Sigmoid colon (tissue), 7 donors: ENCODE data around the gene FAM149B1. TPM values are rescaled to one million over a fixed set of nuclear protein-coding genes. Genes with fewer than 3 reads are reported as not detected.
"Not testable (repeated sequence)": the region's sequence is repeated elsewhere in the genome, so short reads cannot be mapped to it uniquely, and the experiment has no call there.

Experiments
- DNase-seq: peaks from one replicate; pipeline ENCODE4 v3.0.0-alpha.2; 2019
- H3K27ac ChIP-seq, 4 donors: fragments of 200-600 bp; sonication (generic); one replicate each; pipeline ENCODE4 v1.5.1; 2016 to 2019; ENCODE audit warnings: mild to moderate bottlenecking in 1 of 4
- H3K27me3 ChIP-seq, 3 donors: fragments of 200-600 bp; sonication (generic); one replicate each; pipeline ENCODE4 v1.5.1; 2019; ENCODE audit warnings: mild to moderate bottlenecking in 1 of 3
- H3K36me3 ChIP-seq, 4 donors: fragments of 200-600 bp; sonication (generic); one replicate each; pipeline ENCODE4 v1.5.1; 2016 to 2019
- H3K4me1 ChIP-seq, 4 donors: fragments of 200-600 bp; sonication (generic); one replicate each; pipeline ENCODE4 v1.5.1; 2017 to 2019
- H3K4me3 ChIP-seq, 4 donors: fragments of 200-600 bp; sonication (generic); one replicate each; pipeline ENCODE4 v1.5.1; 2017 to 2019; ENCODE audit warnings: mild to moderate bottlenecking in 2 of 4, moderate library complexity in 1 of 4
- H3K9me3 ChIP-seq, 4 donors: fragments of 200-600 bp in 3 of 4; sonication (generic) in 3 of 4; one replicate each; pipeline versions ENCODE4 v1.5.1 to v1.6.1; 2013 to 2019
- EP300 ChIP-seq, 4 donors: sonication (generic); formaldehyde crosslinking; IDR thresholded peaks; one replicate each; pipeline ENCODE4 v1.6.1; 2017; ENCODE audit warnings: antibody characterized with exemption in 4 of 4
- POLR2A ChIP-seq, 2 donors: fragments of 450-650 bp; IDR thresholded peaks; one replicate each; pipeline ENCODE4 v1.6.1; 2016; ENCODE audit warnings: antibody characterized with exemption in 2 of 2, mild to moderate bottlenecking in 2 of 2, moderate library complexity in 2 of 2
- POLR2AphosphoS5 ChIP-seq, 4 donors: sonication (generic); formaldehyde crosslinking; IDR thresholded peaks; one replicate each; pipeline ENCODE4 v1.6.1; 2017; ENCODE audit warnings: antibody characterized with exemption in 4 of 4
- WGBS, 2 donors: extraction: QIAGEN DNeasy Blood & Tissue Kit; methylation state at CpG; one replicate each; pipeline ENCODE4 v1.1.7; 2013; 5-methylcytosine and 5-hydroxymethylcytosine counted together
- intact Hi-C: fragments of 100-400 bp; cut with DNase I; formaldehyde crosslinking; loops from one replicate; pipeline ENCODE4 v1.15.1; 2023
- polyA plus RNA-seq, 3 donors: library from polyadenylated mRNA; stranded (reverse); fragments of 200-250 nt; gene quantifications; one replicate each; pipeline ENCODE4 v1.2.3, GENCODE V29; 2013
- total RNA-seq, 4 donors: library from RNA; depleted of rRNA; stranded (reverse); fragments of >200 nt; gene quantifications; one replicate each; pipeline ENCODE4 v1.1.0, GENCODE V29; 2016
- TF ChIP-seq, protein P1 (sequence below), 4 experiments: fragments of 450-650 bp in 3 of 4; fragments of 200-600 bp in 1 of 4; IDR thresholded peaks; one replicate each; pipeline ENCODE4 v1.5.1; 2016 to 2019; ENCODE audit warnings: antibody characterized with exemption in 4 of 4, mild to moderate bottlenecking in 3 of 4, moderate library complexity in 2 of 4
- donor health status: healthy with polysubstance abuse.
- donor health status: Bipolar disorder and iron deficiency.
- donor health status: healthy.

The FAM149B1 gene
- total and polyA plus RNA-seq, 7 donors = 12.1 to 22.7 (median 14.4) TPM

DNA sequence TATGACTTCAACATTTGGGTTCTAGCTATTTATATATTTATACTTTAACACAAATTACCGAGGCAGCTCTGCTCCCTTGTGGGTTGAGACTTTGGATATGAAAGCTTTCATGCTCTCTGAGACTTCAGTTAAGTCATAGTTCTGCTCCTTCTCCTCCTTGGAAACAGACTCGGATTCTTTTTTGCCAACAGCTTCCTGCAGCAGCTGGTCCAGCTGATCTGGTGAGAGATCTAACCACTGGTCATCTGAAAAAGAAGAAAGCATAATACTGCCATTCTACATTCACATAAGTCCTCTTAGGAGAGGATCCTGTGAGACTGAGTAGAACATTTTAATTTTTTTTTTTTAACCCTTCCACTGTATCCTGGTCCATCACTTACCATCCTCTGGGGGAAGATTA lies 28.7 kb upstream of the FAM149B1 start:
- Histone ChIP-seq H3K36me3 (peaks cover 30 to 99% (median 49%) of the 10 kb centered on the region in 4 donors), H3K27ac (no peak overlapping the region), H3K27me3 (no peaks in the 10 kb centered on the region), H3K4me1 (no peaks in the 10 kb centered on the region), H3K4me3 (no peak overlapping the region), H3K9me3 (no peaks in the 10 kb centered on the region)
- DNase-seq = no peak
- 57 to 84% methylated on average over 2 of the region's 2 CpGs for WGBS, 2 donors
- intact Hi-C loops = no loop called here
- no peak for TF ChIP-seq POLR2AphosphoS5 (IDR thresholded peaks at IDR 0.05)
- TF ChIP-seq POLR2A (IDR thresholded peaks at IDR 0.05) = no peak
- TF ChIP-seq, protein P1, sequence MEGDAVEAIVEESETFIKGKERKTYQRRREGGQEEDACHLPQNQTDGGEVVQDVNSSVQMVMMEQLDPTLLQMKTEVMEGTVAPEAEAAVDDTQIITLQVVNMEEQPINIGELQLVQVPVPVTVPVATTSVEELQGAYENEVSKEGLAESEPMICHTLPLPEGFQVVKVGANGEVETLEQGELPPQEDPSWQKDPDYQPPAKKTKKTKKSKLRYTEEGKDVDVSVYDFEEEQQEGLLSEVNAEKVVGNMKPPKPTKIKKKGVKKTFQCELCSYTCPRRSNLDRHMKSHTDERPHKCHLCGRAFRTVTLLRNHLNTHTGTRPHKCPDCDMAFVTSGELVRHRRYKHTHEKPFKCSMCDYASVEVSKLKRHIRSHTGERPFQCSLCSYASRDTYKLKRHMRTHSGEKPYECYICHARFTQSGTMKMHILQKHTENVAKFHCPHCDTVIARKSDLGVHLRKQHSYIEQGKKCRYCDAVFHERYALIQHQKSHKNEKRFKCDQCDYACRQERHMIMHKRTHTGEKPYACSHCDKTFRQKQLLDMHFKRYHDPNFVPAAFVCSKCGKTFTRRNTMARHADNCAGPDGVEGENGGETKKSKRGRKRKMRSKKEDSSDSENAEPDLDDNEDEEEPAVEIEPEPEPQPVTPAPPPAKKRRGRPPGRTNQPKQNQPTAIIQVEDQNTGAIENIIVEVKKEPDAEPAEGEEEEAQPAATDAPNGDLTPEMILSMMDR (IDR thresholded peaks at IDR 0.05) = no peak
- no peak for TF ChIP-seq EP300 (IDR thresholded peaks at IDR 0.05)

DNA sequence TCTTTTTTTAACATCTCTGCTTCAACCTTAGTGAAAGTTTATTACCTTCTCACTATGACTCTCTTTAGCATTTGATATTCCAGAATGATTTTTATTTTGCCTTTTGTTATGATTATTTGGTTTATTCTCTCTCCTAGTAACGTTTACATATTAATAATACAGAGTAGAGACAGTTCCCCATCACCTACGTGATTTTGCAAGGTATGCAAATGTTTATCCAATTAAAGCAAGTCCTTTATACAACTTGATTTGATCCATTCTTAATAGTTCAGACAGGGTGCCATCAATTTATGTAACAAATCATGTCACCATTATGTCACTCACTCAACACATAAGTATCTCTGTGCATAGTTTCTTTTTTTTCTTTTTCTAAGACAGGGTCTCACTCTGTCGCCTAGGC lies 26.3 kb upstream of the FAM149B1 start:
- no peak for DNase-seq
- 88 to 92% methylated on average over 3 of the region's 3 CpGs for WGBS, 2 donors
- intact Hi-C loops = no loop called here
- no peak overlapping the region for H3K4me3 ChIP-seq
- H3K9me3 ChIP-seq = no peaks in the 10 kb centered on the region
- H3K27me3 ChIP-seq = no peaks in the 10 kb centered on the region
- TF ChIP-seq, protein P1 (IDR thresholded peaks at IDR 0.05) = no peak
- TF ChIP-seq POLR2AphosphoS5 (IDR thresholded peaks at IDR 0.05) (no peak), POLR2A (IDR thresholded peaks at IDR 0.05) (no peak), EP300 (IDR thresholded peaks at IDR 0.05) (no peak)
- H3K27ac ChIP-seq = no peak overlapping the region
- peaks cover 34 to 99% (median 56%) of the 10 kb centered on the region in 4 donors for H3K36me3 ChIP-seq
- no peaks in the 10 kb centered on the region for H3K4me1 ChIP-seq

DNA sequence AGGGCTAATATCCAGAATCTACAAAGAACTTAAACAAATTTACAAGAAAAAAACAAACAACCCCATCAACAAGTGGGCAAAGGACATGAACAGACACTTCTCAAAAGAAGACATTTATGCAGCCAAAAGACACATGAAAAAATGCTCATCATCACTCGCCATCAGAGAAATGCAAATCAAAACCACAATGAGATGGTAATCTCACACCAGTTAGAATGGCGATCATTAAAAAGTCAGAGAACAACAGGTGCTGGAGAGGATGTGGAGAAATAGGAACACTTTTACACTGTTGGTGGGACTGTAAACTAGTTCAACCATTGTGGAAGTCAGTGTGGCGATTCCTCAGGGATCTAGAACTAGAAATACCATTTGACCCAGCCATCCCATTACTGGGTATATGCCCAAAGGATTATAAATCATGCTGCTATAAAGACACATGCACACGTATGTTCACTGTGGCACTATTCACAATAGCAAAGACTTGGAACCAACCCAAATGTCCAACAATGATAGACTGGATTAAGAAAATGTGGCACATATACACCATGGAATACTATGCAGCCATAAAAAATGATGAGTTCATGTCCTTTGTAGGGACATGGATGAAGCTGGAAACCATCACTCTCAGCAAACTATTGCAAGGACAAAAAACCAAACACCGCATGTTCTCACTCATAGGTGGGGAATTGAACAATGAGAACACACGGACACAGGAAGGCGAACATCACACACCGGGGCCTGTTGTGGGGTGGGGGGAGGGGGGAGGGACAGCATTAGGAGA lies 17.1 kb upstream of the FAM149B1 start:
- 72 to 79% methylated on average over 7 of the region's 8 CpGs for WGBS, 2 donors
- peaks cover 25 to 87% (median 43%) of the 10 kb centered on the region in 4 donors for H3K36me3 ChIP-seq
- intact Hi-C loops, H3K27me3 ChIP-seq, H3K27ac ChIP-seq, H3K4me3 ChIP-seq, H3K9me3 ChIP-seq, DNase-seq, H3K4me1 ChIP-seq: not testable (repeated sequence)

DNA sequence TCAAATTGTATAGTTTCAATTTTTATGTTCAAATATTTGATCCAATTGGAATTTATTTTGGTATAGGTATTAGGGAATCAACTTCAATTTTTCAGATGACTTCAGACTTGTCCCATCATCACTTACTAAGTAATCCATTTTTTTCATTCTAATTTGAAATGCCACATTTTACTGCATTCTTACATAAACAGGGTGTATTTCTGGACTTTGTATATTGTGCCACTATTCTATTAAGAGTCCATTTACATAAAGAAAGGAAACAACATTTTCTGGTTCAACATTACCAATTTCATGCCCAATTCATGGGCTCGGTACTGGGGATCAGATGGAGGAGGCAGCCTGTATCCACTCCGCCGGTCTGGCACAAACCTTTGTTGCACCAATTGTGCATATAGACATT lies 15.9 kb upstream of the FAM149B1 start:
- 95 to 97% methylated on average over 3 of the region's 3 CpGs for WGBS, 2 donors
- H3K36me3 ChIP-seq = peaks cover 14 to 87% (median 40%) of the 10 kb centered on the region in 4 donors
- intact Hi-C loops = no loop called here

DNA sequence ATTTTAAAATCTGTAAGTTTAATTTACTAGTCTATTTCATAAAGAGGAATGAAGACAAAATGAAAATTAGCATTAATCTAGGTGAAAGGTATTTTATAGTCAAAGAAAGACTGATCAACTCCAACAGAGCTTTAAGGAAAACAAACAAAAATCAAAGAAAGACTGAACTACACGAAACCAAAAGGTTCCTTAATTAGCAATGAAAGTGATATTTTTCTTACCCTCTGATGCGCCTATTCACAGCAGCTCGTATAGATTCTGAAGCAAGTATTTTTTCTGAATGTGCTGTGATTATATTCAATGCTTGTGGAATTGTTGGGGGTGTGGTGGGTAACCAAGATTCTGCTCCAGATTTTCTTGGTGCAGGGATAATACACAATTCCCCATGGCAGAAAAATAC lies 11.9 kb upstream of the FAM149B1 start:
- H3K36me3 ChIP-seq = peaks cover 10 to 86% (median 37%) of the 10 kb centered on the region in 4 donors
- H3K27ac ChIP-seq = no peak overlapping the region
- intact Hi-C loops = no loop called here
- peaks cover 0 to 5% (median 0%) of the 10 kb centered on the region in 4 donors for H3K4me1 ChIP-seq
- H3K9me3 ChIP-seq = no peaks in the 10 kb centered on the region
- H3K27me3 ChIP-seq = no peaks in the 10 kb centered on the region
- no peak overlapping the region for H3K4me3 ChIP-seq
- no peak for DNase-seq
- TF ChIP-seq POLR2AphosphoS5 (IDR thresholded peaks at IDR 0.05) (no peak), EP300 (IDR thresholded peaks at IDR 0.05) (no peak), POLR2A (IDR thresholded peaks at IDR 0.05) (no peak)
- TF ChIP-seq, protein P1 (IDR thresholded peaks at IDR 0.05) = no peak
- WGBS, 2 donors = 84 to 91% methylated on average over 3 of the region's 3 CpGs

More for the DNA sequence above, 15.9 kb upstream of the FAM149B1 start:
- Histone ChIP-seq H3K27me3 (no peaks in the 10 kb centered on the region), H3K4me3 (no peak overlapping the region), H3K9me3 (no peaks in the 10 kb centered on the region), H3K4me1 (no peaks in the 10 kb centered on the region), H3K27ac (no peak overlapping the region)
- TF ChIP-seq POLR2AphosphoS5 (IDR thresholded peaks at IDR 0.05) (no peak), POLR2A (IDR thresholded peaks at IDR 0.05) (no peak), EP300 (IDR thresholded peaks at IDR 0.05) (no peak)
- TF ChIP-seq, protein P1 (IDR thresholded peaks at IDR 0.05) = no peak
- no peak for DNase-seq
